GM12878 (cell line): ENCODE measurements around the gene SCRG1. TPM values are rescaled to one million over a fixed set of nuclear protein-coding genes. Genes with fewer than 3 reads are reported as not detected.

ENCODE experiments used
- ATAC-seq: fragments of 200-7000 bp; cut with Tn5 transposase; 3 replicates; pipeline ENCODE4 v1.9.1; 2020; ENCODE audit warnings: mild to moderate bottlenecking, moderate library complexity
- BruUV-seq: library from RNA; stranded (reverse); fragments of 400-500 nt; replicated peaks from 2 replicates; lab custom pipeline; 2021; lab: Mats Ljungman, UMichigan
- CTCF ChIA-PET: fragments of 300-600 bp; sonication (Branson Sonifier 250); formaldehyde crosslinking; extraction: SDS; loops from one replicate; lab custom pipeline; 2021; ENCODE audit warnings: inconsistent platforms; lab: Yijun Ruan, JAX
- POLR2A ChIA-PET: fragments of 350-600 bp; formaldehyde crosslinking; extraction: SDS; loops from one replicate; lab custom pipeline; 2021; ENCODE audit warnings: inconsistent platforms; lab: Charles Lee
- RAD21 ChIA-PET: fragments of 300-600 bp; sonication (Branson Sonifier 250); formaldehyde crosslinking; loops from one replicate; lab custom pipeline; 2023; ENCODE audit warnings: antibody characterized with exemption; ENCODE audit not compliant: unreplicated experiment; lab: Charles Lee
- SMC1A ChIA-PET: fragments of 300-600 bp; sonication (Branson Sonifier 250); formaldehyde crosslinking; loops from one replicate; lab custom pipeline; 2023; ENCODE audit not compliant: unreplicated experiment, uncharacterized antibody; lab: Charles Lee
- DNase-seq: peaks from one replicate; pipeline ENCODE4 v3.0.0-alpha.2; 2011; ENCODE audit warnings: low read depth, low spot score
- FAIRE-seq: peaks from 3 replicates; lab custom pipeline; 2011; peaks lifted over from hg19 to GRCh38; lab: Jason Lieb, UNC
- H2AFZ ChIP-seq: 2 replicates; pipeline ENCODE4 v1.6.0; 2011; ENCODE audit warnings: low read depth, low read length, control low read depth; ENCODE audit not compliant: control insufficient read depth
- H3K27ac ChIP-seq: 2 replicates; pipeline ENCODE4 v1.5.1; 2011; ENCODE audit warnings: control low read depth; ENCODE audit not compliant: control insufficient read depth, insufficient read depth
- H3K27me3 ChIP-seq, 2 experiments: replicated peaks in 1 of 2; 2 replicates each; pipeline versions ENCODE4 v1.6.0 to v1.6.1; 2011; ENCODE audit warnings: low read length in 1 of 2; ENCODE audit not compliant: control insufficient read depth in 2 of 2, insufficient read depth in 2 of 2
- H3K36me3 ChIP-seq, 2 experiments: 2 replicates each; pipeline ENCODE4 v1.5.1; 2011; ENCODE audit warnings: low read length in 1 of 2; ENCODE audit not compliant: control insufficient read depth in 2 of 2, insufficient read depth in 2 of 2
- H3K4me1 ChIP-seq: 2 replicates; pipeline ENCODE4 v1.6.1; 2011; ENCODE audit warnings: mild to moderate bottlenecking, low read length, moderate library complexity, mixed read lengths; ENCODE audit not compliant: control insufficient read depth, insufficient read depth
- H3K4me2 ChIP-seq: 2 replicates; pipeline ENCODE4 v1.6.0; 2011; ENCODE audit warnings: control low read depth; ENCODE audit not compliant: control insufficient read depth, insufficient read depth
- H3K4me3 ChIP-seq: fragments of 200-600 bp; sonication (generic); 2 replicates; pipeline ENCODE4 v1.5.1; 2016
- H3K79me2 ChIP-seq: 2 replicates; pipeline ENCODE4 v1.6.0; 2011; ENCODE audit warnings: low read length; ENCODE audit not compliant: control insufficient read depth, insufficient read depth
- H3K9ac ChIP-seq: 2 replicates; pipeline ENCODE4 v1.8.0; 2011; ENCODE audit warnings: low read length, control low read depth, mixed read lengths; ENCODE audit not compliant: control insufficient read depth, insufficient read depth
- H3K9me3 ChIP-seq: replicated peaks from 3 replicates; pipeline ENCODE4 v1.5.1; 2011; ENCODE audit warnings: mild to moderate bottlenecking, low read length; ENCODE audit not compliant: control insufficient read depth, insufficient read depth
- H4K20me1 ChIP-seq: 2 replicates; pipeline ENCODE4 v1.6.0; 2011; ENCODE audit not compliant: control insufficient read depth, insufficient read depth
- CREM ChIP-seq: IDR thresholded peaks from 2 replicates; pipeline ENCODE4 v1.6.1; 2014; ENCODE audit warnings: antibody characterized with exemption, low read depth
- EED ChIP-seq: sonication (generic); IDR thresholded peaks from 2 replicates; pipeline ENCODE4 v1.6.1; 2016; ENCODE audit warnings: antibody characterized with exemption, low read depth
- MLLT1 ChIP-seq: fragments of 450-650 bp; IDR thresholded peaks from 2 replicates; pipeline ENCODE4 v1.6.1; 2016; ENCODE audit warnings: mild to moderate bottlenecking
- NKRF ChIP-seq: fragments of 450-650 bp; conservative IDR thresholded peaks from 2 replicates; pipeline ENCODE4 v1.6.1; 2017; ENCODE audit warnings: mild to moderate bottlenecking, moderate library complexity
- POU2F2 ChIP-seq: IDR thresholded peaks from 3 replicates; pipeline ENCODE4 v1.6.1; 2011; ENCODE audit warnings: low read depth, mild to moderate bottlenecking, low read length, borderline replicate concordance
- RELB ChIP-seq: fragments of 450-650 bp; IDR thresholded peaks from 2 replicates; pipeline ENCODE4 v1.6.1; 2017; ENCODE audit warnings: low read depth, mild to moderate bottlenecking, moderate library complexity
- YY1 ChIP-seq: IDR thresholded peaks from 2 replicates; pipeline ENCODE4 v1.6.1; 2011; ENCODE audit warnings: low read depth, mild to moderate bottlenecking, low read length
- WGBS: methylation state at CpG from one replicate; pipeline ENCODE4 v1.1.6; 2016; ENCODE audit warnings: low lambda C conversion rate; ENCODE audit not compliant: insufficient replicate concordance, insufficient coverage; ENCODE audit errors: missing lambda C conversion rate; 5-methylcytosine and 5-hydroxymethylcytosine counted together
- in situ Hi-C: fragments of 300-500 bp; cut with MboI; formaldehyde crosslinking; loops from 9 replicates; pipeline ENCODE4 v1.14.3; 2018; ENCODE audit warnings: mixed read lengths
- intact Hi-C: fragments of 100-400 bp; cut with micrococcal nuclease; formaldehyde crosslinking; loops from one replicate; pipeline ENCODE4 v1.14.2; 2022; ENCODE audit not compliant: unreplicated experiment
- polyA plus RNA-seq, 11 experiments: library from polyadenylated mRNA; depleted of rRNA in 4 of 11; unstranded in 6 of 11; stranded (reverse) in 5 of 11; fragments of >200 nt; fragmentation: Nextera tagmentation in 4 of 11; fragmentation: Illumina TruSeq in 1 of 11; extraction: Ambion mirVana in 4 of 11; extraction: Trizol in 1 of 11; gene quantifications; 1 replicate in 1 of 11; 2 replicates in 10 of 11; pipeline versions ENCODE4 v1.2.1 to v1.2.3, GENCODE V29; 2011 to 2016; ENCODE audit warnings: inconsistent platforms in 2 of 11, missing spikeins in 2 of 11, low read depth in 1 of 11
- total RNA-seq, 4 experiments: library from RNA; depleted of rRNA in 3 of 4; stranded (reverse); fragments of >200 nt in 3 of 4; fragmentation: Illumina TruSeq in 1 of 4; extraction: Trizol in 1 of 4; gene quantifications; 2 replicates each; pipeline versions ENCODE4 v1.2.1 to v1.2.3, GENCODE V29; 2013 to 2021

Gene SCRG1
- total and polyA plus RNA-seq, 10 of the 15 experiments (the other 5 are each of a cell fraction or from before 2014, with no cell fraction given) = 0.02 to 0.58 (median 0.54) TPM; not detected in 7

GRCh38 chr4:173448103-173448502, 49.2 kb upstream of the SCRG1 start:
- no peak overlapping the region for H3K4me2 ChIP-seq
- H4K20me1 ChIP-seq = no peaks in the 10 kb centered on the region
- POLR2A ChIA-PET = no interaction called here
- no peak for DNase-seq
- SMC1A ChIA-PET = no interaction called here
- no peak overlapping the region for H3K27ac ChIP-seq
- H2AFZ ChIP-seq = no peak overlapping the region
- H3K4me1 ChIP-seq = no peaks in the 10 kb centered on the region
- 100% methylated on average over 2 of the region's 2 CpGs for WGBS
- FAIRE-seq = no peak
- TF ChIP-seq EED = no peak
- TF ChIP-seq YY1 = no peak
- TF ChIP-seq RELB = no peak
- no peak for TF ChIP-seq MLLT1
- H3K9ac ChIP-seq = no peak overlapping the region
- H3K27me3 ChIP-seq = no peaks in the 10 kb centered on the region
- ATAC-seq = no peak
- RAD21 ChIA-PET = no interaction called here
- no TSS peak for BruUV-seq
- CTCF ChIA-PET = interaction anchor here (1.1 to 4.8 kb wide), 2 partner anchors 9 to 28 kb away, joined by 4 to 25 read pairs; no protein-coding TSS in a partner anchor
- H3K79me2 ChIP-seq = no peaks in the 10 kb centered on the region
- no peaks in the 10 kb centered on the region for H3K36me3 ChIP-seq
- in situ Hi-C loops = no loop called here
- H3K9me3 ChIP-seq = no peaks in the 10 kb centered on the region
- intact Hi-C loops = no loop called here
- no peak overlapping the region for H3K4me3 ChIP-seq

GRCh38 chr4:173446416-173446815, 47.5 kb upstream of the SCRG1 start:
- H3K27ac ChIP-seq = no peak overlapping the region
- H4K20me1 ChIP-seq = no peaks in the 10 kb centered on the region
- in situ Hi-C loops = no loop called here
- ChIA-PET RAD21 (no interaction called here), CTCF (interaction anchor here (4.8 kb wide), 1 partner anchor 26 kb away, joined by 25 read pairs; no protein-coding TSS in a partner anchor), POLR2A (no interaction called here), SMC1A (no interaction called here)
- WGBS = 36% methylated on average over 1 of the region's 1 CpG
- no peaks in the 10 kb centered on the region for H3K36me3 ChIP-seq
- BruUV-seq = no TSS peak
- H3K79me2 ChIP-seq = no peaks in the 10 kb centered on the region
- intact Hi-C loops = no loop called here
- FAIRE-seq (no peak), ATAC-seq (peak; percentile 88), DNase-seq (no peak)
- H3K4me1 ChIP-seq = no peaks in the 10 kb centered on the region
- peak overlapping the region; percentile 22 for H2AFZ ChIP-seq
- no peak overlapping the region for H3K4me3 ChIP-seq
- peak overlapping the region; percentile 17 for H3K4me2 ChIP-seq
- TF ChIP-seq NKRF = no peak
- TF ChIP-seq CREM = 0 out of 2 replicates have a peak, but pooled peaks have one; percentile 42
- peak; percentile 81; the same call in 2 of the 3 replicates for TF ChIP-seq POU2F2
- H3K9me3 ChIP-seq = no peaks in the 10 kb centered on the region
- H3K9ac ChIP-seq = no peak overlapping the region
- no peaks in the 10 kb centered on the region for H3K27me3 ChIP-seq
